ENCODE data around the gene APOL4. TPM values are rescaled to one million over a fixed set of nuclear protein-coding genes. Genes with fewer than 3 reads are reported as not detected.
A peak's percentile ranks its signal among the peaks of the same experiment; 100 is the strongest.
"Not testable (repeated sequence)": the region's sequence is repeated elsewhere in the genome, so short reads cannot be mapped to it uniquely, and the experiment has no call there.

Gene APOL4
- total RNA-seq, 2 experiments from 2014 or later: 0.53 to 0.67 TPM

- no peaks in the 10 kb centered on the region for H3K27me3 Mint-ChIP-seq
- H3K4me3 Mint-ChIP-seq: peak within 1 kb of the TSS; percentile 86
- ChIA-PET CTCF (interaction anchor here (1.2 to 15.2 kb wide), 4 partner anchors 19 to 126 kb away, joined by 3 to 174 read pairs (median 12); partner anchors contain the start of gene APOL2), POLR2A (interaction anchor here (0.6 to 1.2 kb wide), 3 partner anchors 17 to 1077 kb away, joined by 3 read pairs; partner anchors contain the start of gene APOL6)
- H3K36me3 Mint-ChIP-seq: peaks cover 15% of the 10 kb centered on the region
- H3K9me3 Mint-ChIP-seq: no peaks in the 10 kb centered on the region
- H3K4me1 Mint-ChIP-seq (ENCODE audit: low read depth): peaks cover 71% of the 10 kb centered on the region
- intact Hi-C loops (cut with micrococcal nuclease): loop anchor here (2.0 kb wide), 1 partner anchor 78 kb away; the partner anchor contains the start of gene APOL2
- H3K27ac Mint-ChIP-seq: peak within 1 kb of the TSS; percentile 96
- peak; percentile 67 for DNase-seq
These were observed 41.1 kb downstream of the APOL4 start, which contains the start of gene APOL3 for GRCh38 chr22:36160499-36160942. Gene APOL3, minus strand, starts transcription at chr22:36160755. Its CDS starts 11,700 bp downstream, at chr22:36149055.

DNA sequence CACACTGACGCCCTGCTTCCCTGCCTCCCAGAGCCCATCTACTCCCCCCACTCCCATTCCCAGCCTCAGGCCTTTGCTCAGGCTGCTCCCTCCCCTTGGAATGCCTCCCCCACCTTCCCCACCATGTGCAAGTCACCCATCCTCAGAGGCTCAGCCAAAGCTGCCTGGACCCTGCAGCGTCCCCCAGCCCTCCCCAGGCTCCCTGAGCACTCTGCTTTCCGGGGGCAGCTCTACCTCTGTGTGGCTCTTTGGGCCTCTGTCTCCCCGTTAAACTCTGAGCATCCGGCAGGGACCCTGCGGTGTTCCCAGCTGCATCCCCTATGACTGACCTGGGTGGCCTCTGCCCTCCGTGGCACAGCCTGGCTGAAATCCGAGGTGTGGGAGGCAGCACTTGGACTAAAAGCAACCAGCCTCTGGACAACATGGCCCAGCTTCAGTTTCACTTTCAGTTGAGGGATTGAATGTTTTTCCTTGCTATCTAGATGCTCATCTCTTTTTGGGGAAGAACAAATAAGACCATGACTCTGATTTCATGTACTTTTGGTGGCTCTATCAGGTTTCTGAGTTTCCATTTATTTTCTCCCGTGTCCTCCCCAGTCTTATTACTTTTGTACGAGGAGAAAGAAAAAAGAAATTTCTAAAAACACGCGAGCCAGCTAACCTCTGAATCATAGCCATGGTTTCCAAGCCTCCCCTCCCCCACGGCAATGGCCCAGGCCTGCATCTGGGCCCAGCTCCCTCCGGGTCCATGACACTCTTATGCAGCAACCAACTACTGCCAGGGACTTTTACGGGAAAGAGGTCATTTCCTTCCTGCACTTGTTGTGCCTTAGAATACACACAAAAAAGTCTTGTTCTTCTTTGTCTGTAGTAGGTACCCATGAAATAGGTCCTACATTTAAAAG is 44.8 kb downstream of the APOL4 start:
- ChIA-PET POLR2A (interaction anchor here (1.0 to 1.3 kb wide), 3 partner anchors 16 to 176 kb away, joined by 3 read pairs; partner anchors contain the start of gene RBFOX2), CTCF (interaction anchor here (1.0 to 15.2 kb wide), 5 partner anchors 23 to 530 kb away, joined by 3 to 174 read pairs (median 4); partner anchors contain the start of gene APOL1)
- DNase-seq: peak; percentile 88
- H3K36me3 Mint-ChIP-seq: peaks cover 29% of the 10 kb centered on the region
- peaks cover 92% of the 10 kb centered on the region for H3K4me1 Mint-ChIP-seq (ENCODE audit: low read depth)
- H3K4me3 Mint-ChIP-seq: peak overlapping the region; percentile 90
- no peaks in the 10 kb centered on the region for H3K9me3 Mint-ChIP-seq
- H3K27ac Mint-ChIP-seq: peak overlapping the region; percentile 96
- H3K27me3 Mint-ChIP-seq: no peaks in the 10 kb centered on the region
- intact Hi-C loops (cut with micrococcal nuclease): loop anchor here (5.0 to 10.0 kb wide), 4 partner anchors 41 to 328 kb away; partner anchors contain the start of gene TXN2

DNA sequence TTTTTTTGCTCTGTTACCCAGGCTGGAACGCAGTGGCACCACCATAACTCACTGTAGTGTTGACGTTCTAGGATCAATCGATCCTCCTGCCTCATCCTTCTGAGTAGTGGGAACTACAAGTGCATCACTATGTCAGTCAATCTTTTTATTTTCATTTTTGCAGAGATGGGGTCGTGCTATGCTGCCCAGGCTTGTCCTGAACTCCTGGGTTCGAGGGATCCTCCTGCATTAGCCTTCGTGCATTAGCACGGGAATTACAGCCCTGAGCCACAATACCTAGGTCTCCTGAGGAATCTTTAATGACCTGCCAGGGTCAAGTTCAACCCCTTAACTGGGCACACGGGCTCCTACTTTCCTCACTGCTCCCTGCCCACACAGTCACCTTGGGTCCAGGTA is 45.5 kb downstream of the APOL4 start:
- Mint-ChIP-seq H3K4me3 (peak overlapping the region; percentile 90), H3K9me3 (no peaks in the 10 kb centered on the region), H3K4me1 (ENCODE audit: low read depth) (peaks cover 90% of the 10 kb centered on the region), H3K27me3 (no peaks in the 10 kb centered on the region), H3K27ac (peak overlapping the region; percentile 96), H3K36me3 (peaks cover 30% of the 10 kb centered on the region)
- intact Hi-C loops (cut with micrococcal nuclease): loop anchor here (5.0 to 10.0 kb wide), 4 partner anchors 41 to 329 kb away; partner anchors contain the start of gene TXN2
- ChIA-PET POLR2A (interaction anchor here (1.0 to 1.3 kb wide), 3 partner anchors 16 to 177 kb away, joined by 3 read pairs; partner anchors contain the start of gene RBFOX2), CTCF (interaction anchor here (1.0 to 15.2 kb wide), 5 partner anchors 24 to 529 kb away, joined by 3 to 174 read pairs (median 4); partner anchors contain the start of gene APOL1)
- no peak for DNase-seq

DNA sequence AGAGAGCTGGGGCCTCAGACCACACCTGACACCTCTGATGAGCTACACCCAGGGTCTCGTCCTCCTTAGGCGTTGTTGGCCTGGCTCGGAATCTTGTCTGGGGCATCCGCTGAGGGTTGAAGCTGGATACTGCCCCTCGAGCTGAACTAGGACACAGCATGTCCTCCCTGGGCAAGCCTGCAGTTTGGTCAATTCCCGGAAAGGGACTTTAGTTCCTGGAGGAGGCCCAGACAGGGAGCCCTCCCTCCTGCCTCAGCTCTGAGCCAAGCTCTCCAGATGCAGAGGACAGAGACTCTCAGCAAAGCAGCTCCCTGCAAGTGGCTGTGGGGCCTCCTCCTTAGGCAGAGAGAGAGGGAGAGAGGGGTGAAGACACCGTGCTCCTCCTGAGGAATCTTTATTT is 45.9 kb downstream of the APOL4 start:
- Mint-ChIP-seq H3K4me1 (ENCODE audit: low read depth) (peaks cover 90% of the 10 kb centered on the region), H3K36me3 (peaks cover 30% of the 10 kb centered on the region), H3K27ac (peak overlapping the region; percentile 96), H3K4me3 (peak overlapping the region; percentile 90), H3K27me3 (no peaks in the 10 kb centered on the region), H3K9me3 (no peaks in the 10 kb centered on the region)
- no peak for DNase-seq
- intact Hi-C loops (cut with micrococcal nuclease): loop anchor here (1.0 to 10.0 kb wide), 5 partner anchors 21 to 329 kb away; partner anchors contain the start of gene TXN2
- ChIA-PET POLR2A (no interaction called here), CTCF (interaction anchor here (2.0 to 15.2 kb wide), 3 partner anchors 24 to 97 kb away, joined by 4 to 174 read pairs (median 24); partner anchors contain the start of gene APOL1)

DNA sequence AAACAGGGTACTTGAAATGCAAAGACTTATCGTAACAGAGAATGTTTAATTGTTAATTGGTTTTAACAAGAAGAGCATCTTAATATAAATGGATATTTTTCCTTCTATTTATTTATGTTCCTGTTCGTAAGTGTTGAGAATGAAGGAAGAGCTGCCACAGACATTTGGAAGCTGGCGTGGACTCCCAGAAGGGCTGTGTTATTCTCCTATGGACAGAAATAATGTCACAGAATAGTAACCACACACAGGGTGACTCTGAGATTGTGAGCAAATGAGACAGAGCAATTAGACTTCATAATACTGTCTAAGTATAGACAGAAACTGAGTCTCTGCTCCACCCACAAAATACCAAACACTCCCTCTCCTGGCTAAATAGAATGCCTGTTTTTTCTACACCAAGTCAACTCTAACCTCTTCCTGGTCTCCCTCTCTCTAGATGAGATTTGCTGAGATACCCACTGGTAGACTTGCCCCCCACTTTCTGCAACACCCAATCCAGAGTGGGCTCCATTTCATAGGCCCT is 47.1 kb downstream of the APOL4 start:
- H3K27ac Mint-ChIP-seq: peak overlapping the region; percentile 96
- no peaks in the 10 kb centered on the region for H3K9me3 Mint-ChIP-seq
- intact Hi-C loops (cut with micrococcal nuclease): loop anchor here (10.0 kb wide), 2 partner anchors 260 to 330 kb away; partner anchors contain the start of gene TXN2
- peaks cover 30% of the 10 kb centered on the region for H3K36me3 Mint-ChIP-seq
- H3K27me3 Mint-ChIP-seq: no peaks in the 10 kb centered on the region
- ChIA-PET POLR2A (no interaction called here), CTCF (interaction anchor here (1.0 to 15.2 kb wide), 4 partner anchors 11 to 89 kb away, joined by 3 to 174 read pairs (median 14); no protein-coding TSS in a partner anchor)
- no peak overlapping the region for H3K4me3 Mint-ChIP-seq
- peaks cover 90% of the 10 kb centered on the region for H3K4me1 Mint-ChIP-seq (ENCODE audit: low read depth)
- DNase-seq: no peak

GRCh38 chr22:36153501-36154422 is 47.8 kb downstream of the APOL4 start:
- H3K4me1 Mint-ChIP-seq (ENCODE audit: low read depth): peaks cover 86% of the 10 kb centered on the region
- ChIA-PET CTCF (interaction anchor here (0.6 to 15.2 kb wide), 8 partner anchors 11 to 468 kb away, joined by 3 to 174 read pairs (median 5); no protein-coding TSS in a partner anchor), POLR2A (no interaction called here)
- no peaks in the 10 kb centered on the region for H3K27me3 Mint-ChIP-seq
- intact Hi-C loops (cut with micrococcal nuclease): loop anchor here (10.0 kb wide), 2 partner anchors 261 to 331 kb away; partner anchors contain the start of gene TXN2
- DNase-seq: no peak
- H3K9me3 Mint-ChIP-seq: no peaks in the 10 kb centered on the region
- H3K4me3 Mint-ChIP-seq: no peak overlapping the region
- H3K27ac Mint-ChIP-seq: peak overlapping the region; percentile 96
- peaks cover 30% of the 10 kb centered on the region for H3K36me3 Mint-ChIP-seq

DNA sequence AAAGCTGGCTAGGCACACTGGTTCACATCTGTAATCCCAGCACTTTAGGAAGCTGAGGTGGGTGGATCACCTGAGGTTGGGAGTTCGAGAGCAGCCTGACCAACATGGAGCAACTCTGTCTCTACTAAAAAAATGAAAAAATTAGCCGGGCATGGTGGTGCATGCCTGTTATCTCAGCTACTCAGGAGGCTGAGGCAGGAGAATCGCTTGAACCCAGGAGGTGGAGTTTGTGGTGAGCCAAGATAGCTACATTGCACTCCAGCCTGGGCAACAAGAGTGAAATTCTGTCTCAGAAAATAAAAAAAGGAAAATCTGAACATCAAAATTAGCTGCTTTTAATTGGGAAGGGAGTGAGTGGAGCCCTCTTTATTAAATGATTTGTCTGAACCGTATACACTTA is 48.8 kb downstream of the APOL4 start:
- H3K4me3 Mint-ChIP-seq, DNase-seq, H3K9me3 Mint-ChIP-seq, H3K27me3 Mint-ChIP-seq, POLR2A ChIA-PET: not testable (repeated sequence)
- H3K4me1 Mint-ChIP-seq (ENCODE audit: low read depth): peaks cover 80% of the 10 kb centered on the region
- H3K27ac Mint-ChIP-seq: peak overlapping the region; percentile 13
- CTCF ChIA-PET: interaction anchor here (1.1 to 15.2 kb wide), 6 partner anchors 21 to 334 kb away, joined by 3 to 174 read pairs (median 4); no protein-coding TSS in a partner anchor
- H3K36me3 Mint-ChIP-seq: peaks cover 36% of the 10 kb centered on the region
- intact Hi-C loops (cut with micrococcal nuclease): loop anchor here (10.0 kb wide), 2 partner anchors 262 to 332 kb away; partner anchors contain the start of gene TXN2

- Mint-ChIP-seq H3K9me3 (no peaks in the 10 kb centered on the region), H3K4me1 (ENCODE audit: low read depth) (peaks cover 73% of the 10 kb centered on the region), H3K27ac (peak overlapping the region; percentile 0), H3K27me3 (no peaks in the 10 kb centered on the region), H3K4me3 (no peak overlapping the region), H3K36me3 (peaks cover 34% of the 10 kb centered on the region)
- CTCF ChIA-PET: interaction anchor here (0.7 to 15.2 kb wide), 9 partner anchors 10 to 428 kb away, joined by 3 to 174 read pairs (median 4); no protein-coding TSS in a partner anchor
- intact Hi-C loops (cut with micrococcal nuclease): loop anchor here (10.0 kb wide), 2 partner anchors 263 to 333 kb away; partner anchors contain the start of gene TXN2
- DNase-seq: no peak
- POLR2A ChIA-PET: no interaction called here
These were observed 49.5 kb downstream of the APOL4 start for GRCh38 chr22:36152088-36152487.

- no peak for DNase-seq
- Mint-ChIP-seq H3K27me3 (no peaks in the 10 kb centered on the region), H3K9me3 (no peaks in the 10 kb centered on the region), H3K4me1 (ENCODE audit: low read depth) (peaks cover 67% of the 10 kb centered on the region), H3K4me3 (no peak overlapping the region), H3K27ac (peak overlapping the region; percentile 33), H3K36me3 (peaks cover 25% of the 10 kb centered on the region)
- intact Hi-C loops (cut with micrococcal nuclease): loop anchor here (10.0 kb wide), 2 partner anchors 264 to 334 kb away; partner anchors contain the start of gene TXN2
- CTCF ChIA-PET: interaction anchor here (0.6 to 15.2 kb wide), 8 partner anchors 9 to 895 kb away, joined by 3 to 174 read pairs (median 4); no protein-coding TSS in a partner anchor
- POLR2A ChIA-PET: no interaction called here
These were observed 50.5 kb downstream of the APOL4 start for GRCh38 chr22:36151006-36151595.

- Mint-ChIP-seq H3K4me1 (ENCODE audit: low read depth) (peaks cover 51% of the 10 kb centered on the region), H3K27ac (no peak overlapping the region), H3K36me3 (peaks cover 23% of the 10 kb centered on the region), H3K9me3 (no peaks in the 10 kb centered on the region), H3K4me3 (no peak overlapping the region), H3K27me3 (no peaks in the 10 kb centered on the region)
- CTCF ChIA-PET: no interaction called here
- DNase-seq: no peak
- intact Hi-C loops (cut with micrococcal nuclease): no loop called here
- POLR2A ChIA-PET: no interaction called here
These were observed 52.2 kb downstream of the APOL4 start for GRCh38 chr22:36149441-36149840.

All from activated CD4-positive, alpha-beta memory T cell treated with anti-CD3 and anti-CD28 coated beads for 36 hours (primary cell).